ENCODE measurements around the gene TCEAL7. TPM values are rescaled to one million over a fixed set of nuclear protein-coding genes. Genes with fewer than 3 reads are reported as not detected.

TCEAL7 gene
- total RNA-seq, 1 experiment from 2014 or later: not detected

GRCh38 chrX:103330681-103331288, 746 bp downstream of the TCEAL7 start:
- no peaks in the 10 kb centered on the region for H4K20me1 ChIP-seq (ENCODE audit: insufficient read depth)
- BruUV-seq (replicated peaks): no TSS peak
- no peak overlapping the region for H3K4me2 ChIP-seq

GRCh38 chrX:103338663-103339062, 8.6 kb downstream of the TCEAL7 start:
- Histone ChIP-seq H3K27ac (no peak overlapping the region), H3K79me2 (ENCODE audit: low read depth) (no peaks in the 10 kb centered on the region), H3F3A (ENCODE audit: insufficient read depth, low read depth) (no peaks in the 10 kb centered on the region), H3K9me3 (ENCODE audit: insufficient read depth, low read depth) (no peaks in the 10 kb centered on the region), H3K4me2 (no peak overlapping the region), H3K27me3 (ENCODE audit: insufficient read depth, low read depth) (no peaks in the 10 kb centered on the region), H3K36me3 (ENCODE audit: low read depth) (no peaks in the 10 kb centered on the region), H3K4me3 (no peak overlapping the region), H2AFZ (no peak overlapping the region), H4K20me1 (ENCODE audit: insufficient read depth) (no peaks in the 10 kb centered on the region), H3K4me1 (replicated peaks; ENCODE audit: insufficient read depth) (no peaks in the 10 kb centered on the region), H3K9me2 (ENCODE audit: insufficient read depth) (no peaks in the 10 kb centered on the region)
- ChIA-PET POLR2A (ENCODE audit: unreplicated experiment) (no interaction called here), CTCF (no interaction called here)
- TF ChIP-seq CTCF (conservative IDR thresholded peaks at IDR 0.05) (no peak), EZH2 (IDR thresholded peaks at IDR 0.05; ENCODE audit: low read depth) (no peak)
- DNase-seq: no peak
- intact Hi-C loops (cut with micrococcal nuclease; ENCODE audit: unreplicated experiment): no loop called here
- BruUV-seq (replicated peaks): no TSS peak

More at GRCh38 chrX:103330681-103331288, 746 bp downstream of the TCEAL7 start:
- Histone ChIP-seq H3K27me3 (ENCODE audit: insufficient read depth, low read depth) (no peaks in the 10 kb centered on the region), H3K9me3 (ENCODE audit: insufficient read depth, low read depth) (no peaks in the 10 kb centered on the region), H3K4me3 (no peak overlapping the region), H3K27ac (no peak overlapping the region), H2AFZ (no peak overlapping the region), H3K36me3 (ENCODE audit: low read depth) (no peaks in the 10 kb centered on the region), H3K9me2 (ENCODE audit: insufficient read depth) (no peaks in the 10 kb centered on the region), H3K79me2 (ENCODE audit: low read depth) (no peaks in the 10 kb centered on the region), H3K4me1 (replicated peaks; ENCODE audit: insufficient read depth) (no peaks in the 10 kb centered on the region), H3F3A (ENCODE audit: insufficient read depth, low read depth) (no peaks in the 10 kb centered on the region)
- POLR2A ChIA-PET (ENCODE audit: unreplicated experiment): no interaction called here
- no peak for TF ChIP-seq EZH2 (IDR thresholded peaks at IDR 0.05; ENCODE audit: low read depth)
- no peak for TF ChIP-seq CTCF (conservative IDR thresholded peaks at IDR 0.05)
- CTCF ChIA-PET: no interaction called here
- no peak for DNase-seq
- intact Hi-C loops (cut with micrococcal nuclease; ENCODE audit: unreplicated experiment): no loop called here

GRCh38 chrX:103343105-103343504, 13.1 kb downstream of the TCEAL7 start:
- Histone ChIP-seq H2AFZ (no peak overlapping the region), H3F3A (ENCODE audit: insufficient read depth, low read depth) (no peaks in the 10 kb centered on the region), H3K36me3 (ENCODE audit: low read depth) (no peaks in the 10 kb centered on the region), H3K27ac (no peak overlapping the region), H3K9me3 (ENCODE audit: insufficient read depth, low read depth) (no peaks in the 10 kb centered on the region), H3K79me2 (ENCODE audit: low read depth) (no peaks in the 10 kb centered on the region), H3K27me3 (ENCODE audit: insufficient read depth, low read depth) (no peaks in the 10 kb centered on the region), H3K4me2 (no peak overlapping the region), H4K20me1 (ENCODE audit: insufficient read depth) (no peaks in the 10 kb centered on the region), H3K4me1 (replicated peaks; ENCODE audit: insufficient read depth) (no peaks in the 10 kb centered on the region), H3K9me2 (ENCODE audit: insufficient read depth) (no peaks in the 10 kb centered on the region), H3K4me3 (no peak overlapping the region)
- no TSS peak for BruUV-seq (replicated peaks)
- DNase-seq: peak; percentile 31 to 37
- POLR2A ChIA-PET (ENCODE audit: unreplicated experiment): no interaction called here
- intact Hi-C loops (cut with micrococcal nuclease; ENCODE audit: unreplicated experiment): loop anchor here (1.0 to 10.0 kb wide), 2 partner anchors 121 to 128 kb away; partner anchors contain the start of gene BEX4
- peak; percentile 79 for TF ChIP-seq CTCF (conservative IDR thresholded peaks at IDR 0.05)
- TF ChIP-seq EZH2 (IDR thresholded peaks at IDR 0.05; ENCODE audit: low read depth): no peak
- CTCF ChIA-PET: interaction anchor here (0.6 kb wide), 2 partner anchors 24 to 286 kb away, joined by 3 to 9 read pairs; partner anchors contain the start of gene TCEAL1

Measured in PC-9 (cell line).